Neural cell (in vitro differentiated cells): ENCODE measurements around the gene ADNP2.

Source experiments
- CTCF ChIP-seq: fragments of 450-650 bp; IDR thresholded peaks from 2 replicates; pipeline ENCODE4 v1.5.1; 2014; ENCODE audit warnings: antibody characterized with exemption, mild to moderate bottlenecking, moderate library complexity; ENCODE audit not compliant: poor library complexity, severe bottlenecking
- POLR2AphosphoS5 ChIP-seq: IDR thresholded peaks from 2 replicates; pipeline ENCODE4 v1.6.1; 2012

- TF ChIP-seq POLR2AphosphoS5 (no peak), CTCF (no peak)
Measured at GRCh38 chr18:80067321-80067720, 41.7 kb upstream of the ADNP2 start.
